Mesothelial cell of epicardium (in vitro differentiated cells): ENCODE results near the gene DCDC1. TPM values are rescaled to one million over a fixed set of nuclear protein-coding genes. Genes with fewer than 3 reads are reported as not detected.

ENCODE experiments used
- DNase-seq, 2 experiments: peaks; one replicate each; pipeline ENCODE4 v3.0.0; 2021; ENCODE audit warnings: low spot score in 2 of 2; ENCODE audit not compliant: unreplicated experiment in 2 of 2
- H3K27ac Mint-ChIP-seq: 2 replicates; pipeline ENCODE4 v1.8.0; 2021; ENCODE audit warnings: mixed read lengths
- H3K27me3 Mint-ChIP-seq: 2 replicates; pipeline ENCODE4 v1.8.0; 2021; ENCODE audit warnings: low read depth, mixed read lengths
- H3K36me3 Mint-ChIP-seq: 2 replicates; pipeline ENCODE4 v1.8.0; 2021; ENCODE audit warnings: mixed read lengths
- H3K4me1 Mint-ChIP-seq: 2 replicates; pipeline ENCODE4 v1.8.0; 2021; ENCODE audit warnings: mixed read lengths
- H3K4me3 Mint-ChIP-seq: 2 replicates; pipeline ENCODE4 v1.8.0; 2021; ENCODE audit warnings: mild to moderate bottlenecking, moderate library complexity, mixed read lengths
- H3K9me3 Mint-ChIP-seq: 2 replicates; pipeline ENCODE4 v1.8.0; 2021; ENCODE audit warnings: mixed read lengths
- CTCF ChIP-seq: fragments of 200-600 bp; sonication (generic); IDR thresholded peaks from one replicate; pipeline ENCODE4 v1.5.0; 2021; ENCODE audit warnings: antibody characterized with exemption; ENCODE audit not compliant: unreplicated experiment
- total RNA-seq: library from RNA; stranded (reverse); gene quantifications from 3 replicates; pipeline ENCODE4 v1.2.1, GENCODE V29; 2021

The DCDC1 gene
- total RNA-seq, 1 donor from 2014 or later = 1.2 TPM

DNA sequence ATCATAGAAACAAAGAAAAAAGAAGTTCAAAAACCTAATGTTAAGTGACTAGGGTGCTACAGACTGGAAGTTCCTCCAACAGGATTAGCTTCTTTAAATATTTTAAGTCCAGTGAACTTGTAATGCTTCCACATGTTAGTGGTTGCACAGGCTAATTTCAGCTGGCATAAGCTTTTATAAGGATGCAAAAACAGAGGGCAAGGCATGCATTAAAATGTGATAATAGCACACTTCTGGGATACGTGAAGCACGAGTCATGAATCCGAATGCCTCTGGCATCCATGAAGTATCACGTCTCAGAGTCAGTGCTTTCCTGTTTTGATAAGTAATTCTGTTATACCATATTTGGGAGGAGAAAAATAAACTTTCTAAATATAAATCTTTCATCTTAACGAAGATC lies 106.8 kb downstream of the DCDC1 start:
- no peak for DNase-seq
- no peak overlapping the region for H3K4me3 Mint-ChIP-seq
- H3K27me3 Mint-ChIP-seq = no peaks in the 10 kb centered on the region
- H3K36me3 Mint-ChIP-seq = no peaks in the 10 kb centered on the region
- H3K27ac Mint-ChIP-seq = no peak overlapping the region
- no peak for TF ChIP-seq CTCF
- H3K4me1 Mint-ChIP-seq = peaks cover 10% of the 10 kb centered on the region
- no peaks in the 10 kb centered on the region for H3K9me3 Mint-ChIP-seq

- no peaks in the 10 kb centered on the region for H3K27me3 Mint-ChIP-seq
- peaks cover 10% of the 10 kb centered on the region for H3K4me1 Mint-ChIP-seq
- H3K4me3 Mint-ChIP-seq = no peak overlapping the region
- H3K36me3 Mint-ChIP-seq = no peaks in the 10 kb centered on the region
- no peak for DNase-seq
- no peak overlapping the region for H3K27ac Mint-ChIP-seq
- TF ChIP-seq CTCF = no peak
- H3K9me3 Mint-ChIP-seq = no peaks in the 10 kb centered on the region
Observed at GRCh38 chr11:31259797-31260196, 109.7 kb downstream of the DCDC1 start.

- Mint-ChIP-seq H3K4me3 (no peak overlapping the region), H3K9me3 (no peaks in the 10 kb centered on the region), H3K27ac (no peak overlapping the region), H3K27me3 (no peaks in the 10 kb centered on the region), H3K36me3 (no peaks in the 10 kb centered on the region), H3K4me1 (peaks cover 10% of the 10 kb centered on the region)
- no peak for DNase-seq
- no peak for TF ChIP-seq CTCF
Observed at GRCh38 chr11:31254415-31254814, 115.1 kb downstream of the DCDC1 start.

DNA sequence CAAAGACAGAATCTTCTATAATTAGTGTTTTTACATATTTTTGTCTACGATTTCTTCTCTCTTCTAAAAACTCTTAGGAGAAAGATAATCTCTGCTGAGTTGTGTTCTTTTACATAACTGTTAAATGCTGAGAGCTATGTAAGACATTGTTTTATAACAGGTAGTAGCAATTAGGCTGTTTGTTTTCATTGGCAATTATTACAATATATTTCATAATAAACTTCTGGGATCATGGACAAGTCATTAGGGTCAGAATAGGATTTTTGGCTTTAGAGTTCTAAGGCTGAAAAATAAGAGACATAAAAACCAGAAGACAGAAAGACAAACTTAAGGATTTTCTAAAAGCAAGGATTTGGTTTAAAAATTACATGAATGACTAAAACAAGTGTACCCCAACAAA lies 120.8 kb downstream of the DCDC1 start:
- Mint-ChIP-seq H3K36me3 (no peaks in the 10 kb centered on the region), H3K9me3 (no peaks in the 10 kb centered on the region), H3K27me3 (peaks cover 6% of the 10 kb centered on the region), H3K4me3 (no peak overlapping the region), H3K4me1 (peaks cover under 1% of the 10 kb centered on the region), H3K27ac (no peak overlapping the region)
- TF ChIP-seq CTCF = no peak
- DNase-seq = no peak

GRCh38 chr11:31247321-31247720 lies 122.2 kb downstream of the DCDC1 start:
- H3K36me3 Mint-ChIP-seq = no peaks in the 10 kb centered on the region
- no peak for DNase-seq
- peaks cover 6% of the 10 kb centered on the region for H3K27me3 Mint-ChIP-seq
- H3K27ac Mint-ChIP-seq = no peak overlapping the region
- no peaks in the 10 kb centered on the region for H3K9me3 Mint-ChIP-seq
- no peak for TF ChIP-seq CTCF
- peaks cover 4% of the 10 kb centered on the region for H3K4me1 Mint-ChIP-seq
- H3K4me3 Mint-ChIP-seq = no peak overlapping the region
